WTC11 (cell line): ENCODE data around the gene ELMO1. TPM values are rescaled to one million over a fixed set of nuclear protein-coding genes. Genes with fewer than 3 reads are reported as not detected.

Experiments used
- CTCF ChIP-seq: fragments of 200-600 bp; IDR thresholded peaks from 2 replicates; pipeline ENCODE4 v1.8.0; 2022; ENCODE audit warnings: antibody characterized with exemption
- GRHL2 ChIP-seq: fragments of 250-450 bp; sonication (Bioruptor Pico); IDR thresholded peaks from 2 replicates; pipeline ENCODE4 v1.8.0; 2022; ENCODE audit warnings: mild to moderate bottlenecking, moderate library complexity; ENCODE audit not compliant: insufficient replicate concordance, severe bottlenecking
- NFATC4 ChIP-seq: fragments of 250-450 bp; sonication (Bioruptor Pico); IDR thresholded peaks from 2 replicates; pipeline ENCODE4 v1.9.0; 2021; ENCODE audit warnings: mild to moderate bottlenecking
- NFE2L1 ChIP-seq: sonication (generic); formaldehyde crosslinking; IDR thresholded peaks from 2 replicates; pipeline ENCODE4 v1.8.1; 2023; ENCODE audit warnings: missing genetic modification reagents
- NR1H2 ChIP-seq: sonication (generic); formaldehyde crosslinking; IDR thresholded peaks from 2 replicates; pipeline ENCODE4 v1.9.0; 2021; ENCODE audit warnings: mild to moderate bottlenecking, moderate library complexity, missing genetic modification reagents
- PREB ChIP-seq: sonication (generic); formaldehyde crosslinking; IDR thresholded peaks from 2 replicates; pipeline ENCODE4 v1.8.1; 2022; ENCODE audit warnings: mild to moderate bottlenecking, missing genetic modification reagents, moderate library complexity, borderline replicate concordance
- SMAD4 ChIP-seq: sonication (generic); formaldehyde crosslinking; IDR thresholded peaks from 2 replicates; pipeline ENCODE4 v1.8.0; 2022; ENCODE audit warnings: mild to moderate bottlenecking, missing genetic modification reagents
- SP1 ChIP-seq: sonication (generic); formaldehyde crosslinking; conservative IDR thresholded peaks from 2 replicates; pipeline ENCODE4 v1.8.1; 2022; ENCODE audit warnings: missing genetic modification reagents
- TEAD4 ChIP-seq: sonication (generic); formaldehyde crosslinking; IDR thresholded peaks from 2 replicates; pipeline ENCODE4 v1.8.0; 2022; ENCODE audit warnings: mild to moderate bottlenecking, missing genetic modification reagents
- ZNF219 ChIP-seq: sonication (generic); formaldehyde crosslinking; IDR thresholded peaks from 2 replicates; pipeline ENCODE4 v1.8.0; 2023; ENCODE audit warnings: missing genetic modification reagents, mild to moderate bottlenecking, borderline replicate concordance
- ZNF232 ChIP-seq: sonication (generic); formaldehyde crosslinking; IDR thresholded peaks from 2 replicates; pipeline ENCODE4 v1.8.0; 2022; ENCODE audit warnings: mild to moderate bottlenecking, missing genetic modification reagents
- ZNF512 ChIP-seq: sonication (generic); formaldehyde crosslinking; IDR thresholded peaks from 2 replicates; pipeline ENCODE4 v1.8.1; 2022; ENCODE audit warnings: missing genetic modification reagents, borderline replicate concordance
- total RNA-seq: library from RNA; stranded (reverse); gene quantifications from 3 replicates; pipeline ENCODE4 v1.2.3, GENCODE V29; 2021
- TF ChIP-seq, protein P1 (sequence below): fragments of 250-450 bp; sonication (Bioruptor Pico); IDR thresholded peaks from 2 replicates; pipeline ENCODE4 v1.9.0; 2021; ENCODE audit warnings: mild to moderate bottlenecking, borderline replicate concordance
- TF ChIP-seq, protein P2 (sequence below): sonication (generic); formaldehyde crosslinking; IDR thresholded peaks from 2 replicates; pipeline ENCODE4 v1.8.1; 2022; ENCODE audit warnings: low read depth, mild to moderate bottlenecking, moderate library complexity, missing genetic modification reagents, borderline replicate concordance
- TF ChIP-seq, protein P3 (sequence below): fragments of 250-450 bp; sonication (Bioruptor Pico); conservative IDR thresholded peaks from 2 replicates; pipeline ENCODE4 v1.9.0; 2021; ENCODE audit warnings: mild to moderate bottlenecking
- TF ChIP-seq, protein P4 (sequence below): sonication (generic); formaldehyde crosslinking; IDR thresholded peaks from 2 replicates; pipeline ENCODE4 v1.8.0; 2022; ENCODE audit warnings: mild to moderate bottlenecking, missing genetic modification reagents
- TF ChIP-seq, protein P5 (sequence below): fragments of 250-450 bp; sonication (Bioruptor Pico); IDR thresholded peaks from 2 replicates; pipeline ENCODE4 v1.9.0; 2021; ENCODE audit warnings: moderate library complexity, mild to moderate bottlenecking, inconsistent platforms, borderline replicate concordance

ELMO1 gene
- total RNA-seq, 1 experiment from 2014 or later = 19.4 TPM

- TF ChIP-seq, protein P1, sequence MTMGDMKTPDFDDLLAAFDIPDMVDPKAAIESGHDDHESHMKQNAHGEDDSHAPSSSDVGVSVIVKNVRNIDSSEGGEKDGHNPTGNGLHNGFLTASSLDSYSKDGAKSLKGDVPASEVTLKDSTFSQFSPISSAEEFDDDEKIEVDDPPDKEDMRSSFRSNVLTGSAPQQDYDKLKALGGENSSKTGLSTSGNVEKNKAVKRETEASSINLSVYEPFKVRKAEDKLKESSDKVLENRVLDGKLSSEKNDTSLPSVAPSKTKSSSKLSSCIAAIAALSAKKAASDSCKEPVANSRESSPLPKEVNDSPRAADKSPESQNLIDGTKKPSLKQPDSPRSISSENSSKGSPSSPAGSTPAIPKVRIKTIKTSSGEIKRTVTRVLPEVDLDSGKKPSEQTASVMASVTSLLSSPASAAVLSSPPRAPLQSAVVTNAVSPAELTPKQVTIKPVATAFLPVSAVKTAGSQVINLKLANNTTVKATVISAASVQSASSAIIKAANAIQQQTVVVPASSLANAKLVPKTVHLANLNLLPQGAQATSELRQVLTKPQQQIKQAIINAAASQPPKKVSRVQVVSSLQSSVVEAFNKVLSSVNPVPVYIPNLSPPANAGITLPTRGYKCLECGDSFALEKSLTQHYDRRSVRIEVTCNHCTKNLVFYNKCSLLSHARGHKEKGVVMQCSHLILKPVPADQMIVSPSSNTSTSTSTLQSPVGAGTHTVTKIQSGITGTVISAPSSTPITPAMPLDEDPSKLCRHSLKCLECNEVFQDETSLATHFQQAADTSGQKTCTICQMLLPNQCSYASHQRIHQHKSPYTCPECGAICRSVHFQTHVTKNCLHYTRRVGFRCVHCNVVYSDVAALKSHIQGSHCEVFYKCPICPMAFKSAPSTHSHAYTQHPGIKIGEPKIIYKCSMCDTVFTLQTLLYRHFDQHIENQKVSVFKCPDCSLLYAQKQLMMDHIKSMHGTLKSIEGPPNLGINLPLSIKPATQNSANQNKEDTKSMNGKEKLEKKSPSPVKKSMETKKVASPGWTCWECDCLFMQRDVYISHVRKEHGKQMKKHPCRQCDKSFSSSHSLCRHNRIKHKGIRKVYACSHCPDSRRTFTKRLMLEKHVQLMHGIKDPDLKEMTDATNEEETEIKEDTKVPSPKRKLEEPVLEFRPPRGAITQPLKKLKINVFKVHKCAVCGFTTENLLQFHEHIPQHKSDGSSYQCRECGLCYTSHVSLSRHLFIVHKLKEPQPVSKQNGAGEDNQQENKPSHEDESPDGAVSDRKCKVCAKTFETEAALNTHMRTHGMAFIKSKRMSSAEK = 0 out of 2 replicates have a peak, but pooled peaks have one; percentile 37
- no peak for TF ChIP-seq NFATC4 (CRISPR knock-in tag)
- TF ChIP-seq, protein P2, sequence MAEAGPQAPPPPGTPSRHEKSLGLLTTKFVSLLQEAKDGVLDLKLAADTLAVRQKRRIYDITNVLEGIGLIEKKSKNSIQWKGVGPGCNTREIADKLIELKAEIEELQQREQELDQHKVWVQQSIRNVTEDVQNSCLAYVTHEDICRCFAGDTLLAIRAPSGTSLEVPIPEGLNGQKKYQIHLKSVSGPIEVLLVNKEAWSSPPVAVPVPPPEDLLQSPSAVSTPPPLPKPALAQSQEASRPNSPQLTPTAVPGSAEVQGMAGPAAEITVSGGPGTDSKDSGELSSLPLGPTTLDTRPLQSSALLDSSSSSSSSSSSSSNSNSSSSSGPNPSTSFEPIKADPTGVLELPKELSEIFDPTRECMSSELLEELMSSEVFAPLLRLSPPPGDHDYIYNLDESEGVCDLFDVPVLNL (CRISPR knock-in tag) = no peak
- TF ChIP-seq TEAD4 (CRISPR knock-in tag) = no peak
- TF ChIP-seq NR1H2 (CRISPR knock-in tag) = no peak
- TF ChIP-seq SP1 (CRISPR knock-in tag) = peak; percentile 72
- TF ChIP-seq, protein P3, sequence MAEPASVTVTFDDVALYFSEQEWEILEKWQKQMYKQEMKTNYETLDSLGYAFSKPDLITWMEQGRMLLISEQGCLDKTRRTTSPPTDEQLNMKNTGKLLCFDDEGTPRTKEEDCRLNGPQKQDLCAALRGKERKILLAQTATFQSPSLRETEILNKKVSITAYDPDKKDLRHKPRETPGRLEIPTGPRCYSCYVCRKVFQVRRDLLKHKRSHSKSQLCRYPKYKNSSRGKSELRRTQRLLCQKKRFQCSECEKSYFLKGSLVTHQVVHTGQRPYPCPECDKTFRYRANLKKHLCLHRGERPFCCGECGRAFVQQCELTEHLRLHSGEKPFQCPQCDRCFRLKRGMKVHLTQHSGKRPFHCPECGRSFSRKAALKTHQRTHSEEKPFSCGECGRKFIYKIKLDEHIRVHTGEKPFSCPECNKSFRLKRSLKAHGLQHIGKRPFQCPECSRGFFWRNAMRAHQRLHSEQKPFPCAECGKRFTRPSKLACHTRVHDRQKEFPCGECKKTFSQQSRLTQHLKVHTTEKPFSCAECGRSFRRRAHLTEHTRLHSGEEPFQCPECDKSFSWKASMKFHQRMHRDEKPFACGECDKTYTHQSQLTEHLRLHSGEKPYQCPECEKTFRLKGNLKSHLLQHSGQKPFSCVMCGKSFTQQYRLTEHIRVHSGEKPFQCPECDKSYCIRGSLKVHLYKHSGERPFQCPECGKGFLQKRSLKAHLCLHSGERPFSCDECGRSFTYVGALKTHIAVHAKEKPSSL (CRISPR knock-in tag) = no peak
- peak; percentile 46; the same call in 1 of the 2 replicates for TF ChIP-seq ZNF232
- peak; percentile 49; the same call in 1 of the 2 replicates for TF ChIP-seq NFE2L1 (CRISPR knock-in tag)
- TF ChIP-seq CTCF = peak; percentile 55; the same call in 1 of the 2 replicates
- no peak for TF ChIP-seq GRHL2 (CRISPR knock-in tag)
- no peak for TF ChIP-seq PREB (CRISPR knock-in tag)
- no peak for TF ChIP-seq ZNF512
- TF ChIP-seq, protein P4, sequence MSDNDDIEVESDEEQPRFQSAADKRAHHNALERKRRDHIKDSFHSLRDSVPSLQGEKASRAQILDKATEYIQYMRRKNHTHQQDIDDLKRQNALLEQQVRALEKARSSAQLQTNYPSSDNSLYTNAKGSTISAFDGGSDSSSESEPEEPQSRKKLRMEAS = peak; percentile 79; the same call in 1 of the 2 replicates
- TF ChIP-seq, protein P5, sequence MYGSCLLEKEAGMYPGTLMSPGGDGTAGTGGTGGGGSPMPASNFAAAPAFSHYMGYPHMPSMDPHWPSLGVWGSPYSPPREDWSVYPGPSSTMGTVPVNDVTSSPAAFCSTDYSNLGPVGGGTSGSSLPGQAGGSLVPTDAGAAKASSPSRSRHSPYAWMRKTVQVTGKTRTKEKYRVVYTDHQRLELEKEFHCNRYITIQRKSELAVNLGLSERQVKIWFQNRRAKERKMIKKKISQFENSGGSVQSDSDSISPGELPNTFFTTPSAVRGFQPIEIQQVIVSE (CRISPR knock-in tag) = no peak
- TF ChIP-seq ZNF219 (CRISPR knock-in tag) = no peak
- no peak for TF ChIP-seq SMAD4
Observed at GRCh38 chr7:37491919-37492694, 43.4 kb upstream of the ELMO1 start (continued).
